Karpas-422 (cell line): ENCODE measurements around the gene CRELD1. TPM values are rescaled to one million over a fixed set of nuclear protein-coding genes. Genes with fewer than 3 reads are reported as not detected.

Source experiments
- DNase-seq: peaks from one replicate; pipeline ENCODE4 v3.0.0-alpha.2; 2015
- H2AFZ ChIP-seq: fragments of 200-600 bp; sonication (generic); 2 replicates; pipeline ENCODE4 v1.6.1; 2014; ENCODE audit warnings: antibody characterized with exemption, low read length, mixed read lengths
- H3K27ac ChIP-seq: fragments of 200-600 bp; sonication (generic); 2 replicates; pipeline ENCODE4 v1.5.1; 2014; ENCODE audit warnings: mild to moderate bottlenecking, low read length, moderate library complexity
- H3K27me3 ChIP-seq: fragments of 200-600 bp; sonication (generic); 2 replicates; pipeline ENCODE4 v1.6.1; 2014; ENCODE audit warnings: low read length, mixed read lengths
- H3K36me3 ChIP-seq: fragments of 200-600 bp; sonication (generic); 2 replicates; pipeline ENCODE4 v1.6.1; 2014; ENCODE audit warnings: low read length, mixed read lengths; ENCODE audit not compliant: insufficient read depth
- H3K4me1 ChIP-seq: fragments of 200-600 bp; sonication (generic); 2 replicates; pipeline ENCODE4 v1.6.1; 2014; ENCODE audit warnings: mild to moderate bottlenecking, low read length, mixed read lengths
- H3K4me2 ChIP-seq: fragments of 200-600 bp; sonication (generic); 2 replicates; pipeline ENCODE4 v1.6.1; 2014; ENCODE audit warnings: low read length, low read depth, mild to moderate bottlenecking; ENCODE audit not compliant: poor library complexity, severe bottlenecking
- H3K4me3 ChIP-seq: fragments of 200-600 bp; sonication (generic); 2 replicates; pipeline ENCODE4 v1.5.1; 2014; ENCODE audit warnings: mild to moderate bottlenecking, antibody characterized with exemption, low read length, mixed read lengths
- H3K79me2 ChIP-seq: fragments of 200-600 bp; sonication (generic); 2 replicates; pipeline ENCODE4 v1.6.1; 2014; ENCODE audit warnings: mild to moderate bottlenecking, low read length, mixed read lengths
- H3K9ac ChIP-seq: fragments of 200-600 bp; sonication (generic); 2 replicates; pipeline ENCODE4 v1.6.0; 2014; ENCODE audit warnings: low read length
- H3K9me2 ChIP-seq: fragments of 200-600 bp; sonication (generic), shearing (Covaris generic); replicated peaks from 2 replicates; pipeline ENCODE4 v1.6.0; 2014; ENCODE audit warnings: mild to moderate bottlenecking, low read length, moderate library complexity; ENCODE audit not compliant: insufficient read depth
- H3K9me3 ChIP-seq: fragments of 300-700, 200-600 bp; sonication (generic); 2 replicates; pipeline ENCODE4 v1.6.1; 2014; ENCODE audit warnings: low read length, mixed read lengths
- H4K20me1 ChIP-seq: fragments of 200-600 bp; sonication (generic); 2 replicates; pipeline ENCODE4 v1.6.1; 2014; ENCODE audit warnings: mild to moderate bottlenecking, antibody characterized with exemption, low read length, low read depth; ENCODE audit not compliant: insufficient read depth
- total RNA-seq: library from RNA; depleted of rRNA; stranded (reverse); fragments of >200 nt; shearing (Covaris generic); gene quantifications from 2 replicates; pipeline ENCODE4 v1.2.3, GENCODE V29; 2014; ENCODE audit warnings: low replicate concordance

CRELD1 gene
- total RNA-seq, 1 experiment from 2014 or later, result 5.6 TPM

DNA sequence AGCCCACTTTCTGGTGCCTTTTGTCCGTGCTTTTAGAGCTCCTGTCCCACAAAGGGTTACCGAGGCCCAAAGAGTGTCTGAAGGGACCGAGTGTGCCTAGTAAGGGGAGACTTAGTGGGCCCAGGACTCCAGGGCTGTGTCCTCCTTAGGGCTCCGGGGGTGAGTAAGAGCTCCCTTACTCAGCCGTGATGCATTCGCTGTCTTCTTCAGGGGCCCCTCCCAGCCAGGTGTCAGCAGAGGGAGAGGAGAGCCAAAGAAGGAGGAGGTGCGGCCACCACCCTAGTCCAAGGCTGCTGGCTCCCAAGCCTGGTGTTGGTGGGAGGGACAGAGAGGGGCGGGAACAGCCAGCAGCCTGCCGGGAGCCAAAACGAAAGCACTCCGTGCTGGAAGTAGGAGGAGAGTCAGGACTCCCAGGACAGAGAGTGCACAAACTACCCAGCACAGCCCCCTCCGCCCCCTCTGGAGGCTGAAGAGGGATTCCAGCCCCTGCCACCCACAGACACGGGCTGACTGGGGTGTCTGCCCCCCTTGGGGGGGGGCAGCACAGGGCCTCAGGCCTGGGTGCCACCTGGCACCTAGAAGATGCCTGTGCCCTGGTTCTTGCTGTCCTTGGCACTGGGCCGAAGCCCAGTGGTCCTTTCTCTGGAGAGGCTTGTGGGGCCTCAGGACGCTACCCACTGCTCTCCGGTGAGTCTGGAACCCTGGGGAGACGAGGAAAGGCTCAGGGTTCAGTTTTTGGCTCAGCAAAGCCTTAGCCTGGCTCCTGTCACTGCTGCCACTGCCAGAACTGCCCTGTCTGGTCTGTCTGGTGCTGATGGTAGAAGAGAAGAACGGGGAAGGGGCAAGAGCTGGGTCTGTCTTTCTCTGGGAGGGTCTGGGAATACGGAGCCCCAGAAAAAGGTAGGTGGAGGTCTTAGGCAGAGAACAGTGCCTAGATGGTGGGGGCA, 16.6 kb upstream of the CRELD1 start, which contains the start of gene IL17RC:
IL17RC (plus strand) TSS at position 365 of the 947 bp plus-strand sequence; CDS start at position 583, 218 bp downstream.
- Histone ChIP-seq H3K4me1 (no peaks in the 10 kb centered on the region), H3K9me3 (no peaks in the 10 kb centered on the region), H3K4me2 (no peak within 1 kb of the TSS), H3K27ac (no peak within 1 kb of the TSS), H3K27me3 (no peaks in the 10 kb centered on the region), H2AFZ (no peak within 1 kb of the TSS), H4K20me1 (no peaks in the 10 kb centered on the region), H3K36me3 (no peaks in the 10 kb centered on the region), H3K9me2 (no peaks in the 10 kb centered on the region), H3K4me3 (no peak within 1 kb of the TSS; the same call in 1 of the 2 replicates), H3K9ac (no peak within 1 kb of the TSS), H3K79me2 (no peaks in the 10 kb centered on the region)
- no peak for DNase-seq

DNA sequence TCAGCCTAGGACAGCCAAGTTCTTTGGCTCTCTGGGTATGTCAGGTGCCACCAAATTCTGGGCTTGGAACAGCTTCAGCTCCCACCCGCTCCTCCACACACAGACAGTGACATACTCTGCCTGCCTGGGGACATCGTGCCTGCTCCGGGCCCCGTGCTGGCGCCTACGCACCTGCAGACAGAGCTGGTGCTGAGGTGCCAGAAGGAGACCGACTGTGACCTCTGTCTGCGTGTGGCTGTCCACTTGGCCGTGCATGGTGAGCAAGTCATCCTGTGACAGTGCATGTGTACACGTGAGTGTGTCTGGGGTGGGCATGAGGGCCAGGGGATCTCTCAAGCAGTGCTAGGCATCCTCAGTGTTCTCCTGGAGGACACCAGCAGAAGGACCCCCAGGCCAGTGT, 15.8 kb upstream of the CRELD1 start:
- Histone ChIP-seq H3K27me3 (no peaks in the 10 kb centered on the region), H4K20me1 (no peaks in the 10 kb centered on the region), H3K4me2 (no peak overlapping the region), H3K9me2 (no peaks in the 10 kb centered on the region), H3K4me3 (no peak overlapping the region), H3K27ac (no peak overlapping the region), H3K36me3 (no peaks in the 10 kb centered on the region), H3K9ac (no peak overlapping the region), H3K4me1 (no peaks in the 10 kb centered on the region), H2AFZ (no peak overlapping the region), H3K79me2 (no peaks in the 10 kb centered on the region), H3K9me3 (no peaks in the 10 kb centered on the region)
- no peak for DNase-seq

DNA sequence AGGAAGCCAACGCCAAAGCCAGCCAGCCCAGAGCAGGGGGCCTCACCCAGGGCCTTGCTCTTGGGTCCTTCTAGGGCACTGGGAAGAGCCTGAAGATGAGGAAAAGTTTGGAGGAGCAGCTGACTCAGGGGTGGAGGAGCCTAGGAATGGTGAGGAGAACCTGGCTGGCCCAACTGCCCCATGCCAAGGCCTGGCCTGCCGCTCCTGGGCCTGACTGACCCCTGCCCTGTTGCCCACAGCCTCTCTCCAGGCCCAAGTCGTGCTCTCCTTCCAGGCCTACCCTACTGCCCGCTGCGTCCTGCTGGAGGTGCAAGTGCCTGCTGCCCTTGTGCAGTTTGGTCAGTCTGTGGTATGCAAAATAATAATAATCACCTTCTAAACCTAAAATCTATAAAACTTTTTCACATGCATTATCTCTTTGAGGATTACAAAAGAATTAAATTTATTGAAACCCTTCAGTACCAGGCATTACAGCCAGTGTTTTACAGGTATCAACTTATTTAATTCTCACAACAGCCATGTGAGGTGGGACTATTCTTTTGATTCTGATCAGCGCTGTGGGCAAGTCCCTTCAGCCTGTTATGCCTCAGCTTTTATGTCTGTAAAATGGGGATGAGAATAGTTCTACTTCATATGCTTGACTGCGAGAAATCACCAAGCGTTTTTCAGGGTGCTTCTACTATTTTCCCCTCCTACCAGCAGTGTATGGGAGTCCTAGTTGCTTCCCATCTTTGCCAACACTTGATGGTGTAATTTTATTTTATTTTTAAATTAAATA, 15.2 kb upstream of the CRELD1 start:
- H3K9ac ChIP-seq, result no peak overlapping the region
- H2AFZ ChIP-seq, result no peak overlapping the region
- no peaks in the 10 kb centered on the region for H3K9me3 ChIP-seq
- H3K4me3 ChIP-seq, result no peak overlapping the region
- no peak overlapping the region for H3K4me2 ChIP-seq
- no peaks in the 10 kb centered on the region for H3K27me3 ChIP-seq
- DNase-seq, result no peak
- no peaks in the 10 kb centered on the region for H3K36me3 ChIP-seq
- no peaks in the 10 kb centered on the region for H4K20me1 ChIP-seq
- H3K27ac ChIP-seq, result no peak overlapping the region
- H3K4me1 ChIP-seq, result no peaks in the 10 kb centered on the region
- no peaks in the 10 kb centered on the region for H3K9me2 ChIP-seq
- no peaks in the 10 kb centered on the region for H3K79me2 ChIP-seq

- no peak for DNase-seq
- no peak overlapping the region for H3K9ac ChIP-seq
- H3K36me3 ChIP-seq, result no peaks in the 10 kb centered on the region
- no peaks in the 10 kb centered on the region for H3K9me3 ChIP-seq
- H3K4me1 ChIP-seq, result peaks cover 8% of the 10 kb centered on the region
- no peak overlapping the region for H2AFZ ChIP-seq
- no peaks in the 10 kb centered on the region for H3K27me3 ChIP-seq
- H3K27ac ChIP-seq, result no peak overlapping the region
- no peak overlapping the region for H3K4me2 ChIP-seq
- H3K9me2 ChIP-seq, result no peaks in the 10 kb centered on the region
- H4K20me1 ChIP-seq, result no peaks in the 10 kb centered on the region
- H3K4me3 ChIP-seq, result no peak overlapping the region
- no peaks in the 10 kb centered on the region for H3K79me2 ChIP-seq
Observed at GRCh38 chr3:9928158-9928557, 5.5 kb upstream of the CRELD1 start.

GRCh38 chr3:9930804-9931418, 2.7 kb upstream of the CRELD1 start:
- Histone ChIP-seq H3K9me3 (no peaks in the 10 kb centered on the region), H3K4me1 (peaks cover 27% of the 10 kb centered on the region), H3K27me3 (no peaks in the 10 kb centered on the region), H3K4me2 (no peak overlapping the region), H3K27ac (no peak overlapping the region), H3K9ac (no peak overlapping the region), H2AFZ (no peak overlapping the region), H3K9me2 (no peaks in the 10 kb centered on the region), H3K79me2 (peaks cover 15% of the 10 kb centered on the region), H3K36me3 (no peaks in the 10 kb centered on the region), H4K20me1 (no peaks in the 10 kb centered on the region), H3K4me3 (no peak overlapping the region)
- DNase-seq, result peak; percentile 66

GRCh38 chr3:9932535-9932842, 1.1 kb upstream of the CRELD1 start:
- DNase-seq, result no peak
- peak overlapping the region; percentile 96; the same call in 1 of the 2 replicates for H2AFZ ChIP-seq
- H3K36me3 ChIP-seq, result peaks cover 6% of the 10 kb centered on the region; the same call in 1 of the 2 replicates
- no peak overlapping the region for H3K27ac ChIP-seq
- H3K4me3 ChIP-seq, result peak overlapping the region; percentile 86
- H3K9me3 ChIP-seq, result no peaks in the 10 kb centered on the region
- no peaks in the 10 kb centered on the region for H3K27me3 ChIP-seq
- H3K9ac ChIP-seq, result peak overlapping the region; percentile 76
- H3K79me2 ChIP-seq, result peaks cover 15% of the 10 kb centered on the region
- H3K4me2 ChIP-seq, result peak overlapping the region; percentile 98
- no peaks in the 10 kb centered on the region for H4K20me1 ChIP-seq
- peaks cover 27% of the 10 kb centered on the region for H3K4me1 ChIP-seq
- no peaks in the 10 kb centered on the region for H3K9me2 ChIP-seq

DNA sequence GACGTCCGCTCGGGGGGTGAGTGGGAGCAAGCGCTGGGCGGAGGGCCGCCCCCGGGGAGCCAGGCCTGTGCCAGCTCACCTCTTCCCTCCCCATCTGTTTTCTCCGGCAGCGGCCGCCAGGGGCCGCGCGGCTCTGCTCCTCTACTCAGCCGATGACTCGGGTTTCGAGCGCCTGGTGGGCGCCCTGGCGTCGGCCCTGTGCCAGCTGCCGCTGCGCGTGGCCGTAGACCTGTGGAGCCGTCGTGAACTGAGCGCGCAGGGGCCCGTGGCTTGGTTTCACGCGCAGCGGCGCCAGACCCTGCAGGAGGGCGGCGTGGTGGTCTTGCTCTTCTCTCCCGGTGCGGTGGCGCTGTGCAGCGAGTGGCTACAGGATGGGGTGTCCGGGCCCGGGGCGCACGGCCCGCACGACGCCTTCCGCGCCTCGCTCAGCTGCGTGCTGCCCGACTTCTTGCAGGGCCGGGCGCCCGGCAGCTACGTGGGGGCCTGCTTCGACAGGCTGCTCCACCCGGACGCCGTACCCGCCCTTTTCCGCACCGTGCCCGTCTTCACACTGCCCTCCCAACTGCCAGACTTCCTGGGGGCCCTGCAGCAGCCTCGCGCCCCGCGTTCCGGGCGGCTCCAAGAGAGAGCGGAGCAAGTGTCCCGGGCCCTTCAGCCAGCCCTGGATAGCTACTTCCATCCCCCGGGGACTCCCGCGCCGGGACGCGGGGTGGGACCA, 632 bp upstream of the CRELD1 start:
- peak; percentile 94 for DNase-seq
- peak overlapping the region; percentile 86 for H3K4me3 ChIP-seq
- no peak overlapping the region for H3K27ac ChIP-seq
- H3K9me2 ChIP-seq, result no peaks in the 10 kb centered on the region
- peaks cover 15% of the 10 kb centered on the region for H3K79me2 ChIP-seq
- H3K4me1 ChIP-seq, result peaks cover 27% of the 10 kb centered on the region
- no peaks in the 10 kb centered on the region for H3K9me3 ChIP-seq
- no peaks in the 10 kb centered on the region for H3K27me3 ChIP-seq
- peak overlapping the region; percentile 76 for H3K9ac ChIP-seq
- no peaks in the 10 kb centered on the region for H4K20me1 ChIP-seq
- peaks cover 6% of the 10 kb centered on the region; the same call in 1 of the 2 replicates for H3K36me3 ChIP-seq
- peak overlapping the region; percentile 98 for H3K4me2 ChIP-seq
- peak overlapping the region; percentile 96 for H2AFZ ChIP-seq
